Heart left ventricle (tissue), 16 donors: ENCODE measurements around the gene CALML6. TPM values are rescaled to one million over a fixed set of nuclear protein-coding genes. Genes with fewer than 3 reads are reported as not detected.

Source experiments
- ATAC-seq, 4 donors: fragments of 200-7000 bp; cut with Tn5 transposase; one replicate each; pipeline ENCODE4 v1.9.1; 2020 to 2022; ENCODE audit warnings: moderate library complexity in 4 of 4, mild to moderate bottlenecking in 3 of 4, moderate number of reproducible peaks in 1 of 4
- DNase-seq, 5 donors: peaks; one replicate each; pipeline ENCODE4 v3.0.0-alpha.2; 2020
- H3K27ac ChIP-seq, 12 donors: fragments of 200-600 bp; sonication (generic) in 4 of 12; one replicate each; pipeline versions ENCODE4 v1.5.0 to v1.8.0; 2016 to 2022; ENCODE audit warnings: mild to moderate bottlenecking in 2 of 12
- H3K27me3 ChIP-seq, 9 donors: fragments of 200-600 bp; sonication (generic) in 2 of 9; one replicate each; pipeline versions ENCODE4 v1.5.1 to v1.8.0; 2016 to 2022; ENCODE audit warnings: mild to moderate bottlenecking in 3 of 9
- H3K36me3 ChIP-seq, 9 donors: fragments of 200-600 bp; sonication (generic) in 2 of 9; one replicate each; pipeline versions ENCODE4 v1.5.0 to v1.8.0; 2018 to 2022; ENCODE audit warnings: mild to moderate bottlenecking in 2 of 9
- H3K4me1 ChIP-seq, 12 donors: fragments of 200-600 bp; sonication (generic) in 4 of 12; one replicate each; pipeline versions ENCODE4 v1.5.0 to v1.8.0; 2016 to 2022; ENCODE audit warnings: mild to moderate bottlenecking in 3 of 12
- H3K4me3 ChIP-seq, 12 donors: fragments of 200-600 bp; sonication (generic) in 4 of 12; one replicate each; pipeline versions ENCODE4 v1.5.0 to v1.8.0; 2017 to 2022; ENCODE audit warnings: mild to moderate bottlenecking in 9 of 12, moderate library complexity in 4 of 12
- H3K9me3 ChIP-seq, 12 donors: fragments of 200-600 bp; sonication (generic) in 4 of 12; one replicate each; pipeline versions ENCODE4 v1.5.0 to v1.8.0; 2016 to 2022; ENCODE audit warnings: mild to moderate bottlenecking in 1 of 12
- POLR2A ChIP-seq, 2 donors: fragments of 450-650 bp; IDR thresholded peaks; one replicate each; pipeline ENCODE4 v1.6.1; 2017; ENCODE audit warnings: antibody characterized with exemption in 2 of 2, mild to moderate bottlenecking in 2 of 2, moderate library complexity in 2 of 2
- WGBS, 4 donors: extraction: QIAGEN DNeasy Blood & Tissue Kit in 2 of 4; methylation state at CpG; one replicate each; pipeline versions ENCODE4 v1.1.5 to v1.1.7; 2013 to 2018; 5-methylcytosine and 5-hydroxymethylcytosine counted together
- intact Hi-C, 10 donors: fragments of 100-400 bp; cut with DNase I; formaldehyde crosslinking; loops; one replicate each; pipeline versions ENCODE4 v1.11.1 to v1.14.2; 2022
- long read RNA-seq, 3 donors: library from polyadenylated mRNA; unstranded; transcript quantifications; one replicate each; pipeline ENCODE4 v2.0.0, GENCODE V29; 2020 to 2021
- polyA plus RNA-seq, 2 donors: library from polyadenylated mRNA; stranded (reverse); fragments of 200-250 nt; gene quantifications; one replicate each; pipeline ENCODE4 v1.2.3, GENCODE V29; 2013
- total RNA-seq, 9 donors: library from RNA; depleted of rRNA in 2 of 9; stranded (reverse); fragments of >200 nt in 2 of 9; fragmentation: NEBNext Ultra II Directional in 3 of 9; extraction: Animal tissue kit (Norgen Biotek cat#: 25700) in 3 of 9; gene quantifications; one replicate each; pipeline versions ENCODE4 v1.1.0 to v1.2.4, GENCODE V29; 2016 to 2023
- TF ChIP-seq, protein P1 (sequence below), 12 donors: fragments of 200-600 bp; sonication (generic) in 4 of 12; IDR thresholded peaks; one replicate each; pipeline versions ENCODE4 v1.5.0 to v1.8.0; 2018 to 2022; ENCODE audit warnings: antibody characterized with exemption in 12 of 12, mild to moderate bottlenecking in 5 of 12
- donor health status: ischemic (EF 13 %, LVEDD 7.1; RV severe dilation, severe dysfunction).
- donor health status: healthy with polysubstance abuse.
- donor health status: DM: no; HTN: yes; CAD: no.
- donor health status: DM: no; HTN: no; CAD: no.
- donor health status: ischemic (EF 25% LVEDD 6.9; RV normal size, moderate dysfunction).
- donor health status: ischemic (EF 25% LVEDD 5.7; RV mildly dilated, moderate dysfunction).
- donor health status: healthy.
- donor health status: DM: yes; HTN: yes; CAD: no.
- donor health status: ischemic (EF 35%, LVEDD 5.7; RV mildly dilated, moderate dysfunction).
- donor health status: nonischemic (EF 11% LVEDD 7.7; RV severe dilation, severe dysfunction).
- donor health status: DM: yes; HTN: yes; CAD: no.
- donor health status: PGD.
- donor health status: ischemic (EF 29% LVEDD 5.4; RV normal size, mild dysfunction).
- donor health status: nonischemic (EF 23%, LVEDD 6.1; RV moderate dilation, normal function).

The CALML6 gene, protein sequence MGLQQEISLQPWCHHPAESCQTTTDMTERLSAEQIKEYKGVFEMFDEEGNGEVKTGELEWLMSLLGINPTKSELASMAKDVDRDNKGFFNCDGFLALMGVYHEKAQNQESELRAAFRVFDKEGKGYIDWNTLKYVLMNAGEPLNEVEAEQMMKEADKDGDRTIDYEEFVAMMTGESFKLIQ
- total RNA-seq: under 1 TPM in 3 of 9 donors, not detected in 6; 0.17 to 0.58 (median 0.29) TPM
- not detected for polyA plus RNA-seq
- long read RNA-seq, donor 1: 0 reads
- long read RNA-seq, donor 2: 0 reads
- long read RNA-seq, donor 3: 0 reads

DNA sequence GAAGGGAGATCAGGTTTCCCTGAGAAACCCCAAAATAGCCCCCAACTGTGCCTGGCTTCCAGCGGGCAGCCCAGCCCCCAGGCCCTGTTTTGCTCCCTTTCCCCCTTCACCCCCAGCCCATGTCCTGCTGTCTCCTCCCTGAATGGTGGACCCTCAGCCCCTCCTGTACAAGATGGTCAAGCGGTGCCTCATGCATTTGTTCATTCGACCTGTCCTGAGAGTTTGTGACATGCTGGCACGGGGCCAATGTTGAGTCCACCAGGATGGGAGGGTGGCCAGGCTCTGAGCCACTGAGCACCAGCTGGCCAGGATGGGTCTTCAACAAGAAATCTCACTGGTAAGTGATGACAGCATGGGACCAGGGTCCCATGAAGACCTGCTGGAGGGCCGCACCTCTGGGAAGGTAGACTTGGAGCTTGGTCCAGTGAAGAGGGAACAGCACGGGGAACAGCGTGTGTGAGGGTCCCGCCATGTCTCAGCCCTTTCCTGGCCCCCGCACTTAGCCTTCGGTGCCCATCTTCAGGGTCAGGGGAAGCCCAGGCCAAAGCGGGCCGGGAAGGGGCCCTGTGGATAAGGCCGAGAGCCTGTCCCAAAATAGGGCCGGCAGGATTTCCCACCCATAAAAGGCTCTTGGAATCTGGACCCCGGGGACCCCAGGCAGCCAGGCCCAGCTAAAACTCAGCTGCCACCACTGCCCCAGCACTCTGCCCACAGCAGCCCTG lies at the start of gene CALML6:
Gene CALML6 (plus strand): TSS at position 290 of the 722 bp plus-strand sequence. CDS start 21 bp downstream, at position 311.
- H3K4me3 ChIP-seq: no peak within 1 kb of the TSS
- no peaks in the 10 kb centered on the region for H3K36me3 ChIP-seq
- no peaks in the 10 kb centered on the region for H3K27me3 ChIP-seq
- TF ChIP-seq, protein P1, sequence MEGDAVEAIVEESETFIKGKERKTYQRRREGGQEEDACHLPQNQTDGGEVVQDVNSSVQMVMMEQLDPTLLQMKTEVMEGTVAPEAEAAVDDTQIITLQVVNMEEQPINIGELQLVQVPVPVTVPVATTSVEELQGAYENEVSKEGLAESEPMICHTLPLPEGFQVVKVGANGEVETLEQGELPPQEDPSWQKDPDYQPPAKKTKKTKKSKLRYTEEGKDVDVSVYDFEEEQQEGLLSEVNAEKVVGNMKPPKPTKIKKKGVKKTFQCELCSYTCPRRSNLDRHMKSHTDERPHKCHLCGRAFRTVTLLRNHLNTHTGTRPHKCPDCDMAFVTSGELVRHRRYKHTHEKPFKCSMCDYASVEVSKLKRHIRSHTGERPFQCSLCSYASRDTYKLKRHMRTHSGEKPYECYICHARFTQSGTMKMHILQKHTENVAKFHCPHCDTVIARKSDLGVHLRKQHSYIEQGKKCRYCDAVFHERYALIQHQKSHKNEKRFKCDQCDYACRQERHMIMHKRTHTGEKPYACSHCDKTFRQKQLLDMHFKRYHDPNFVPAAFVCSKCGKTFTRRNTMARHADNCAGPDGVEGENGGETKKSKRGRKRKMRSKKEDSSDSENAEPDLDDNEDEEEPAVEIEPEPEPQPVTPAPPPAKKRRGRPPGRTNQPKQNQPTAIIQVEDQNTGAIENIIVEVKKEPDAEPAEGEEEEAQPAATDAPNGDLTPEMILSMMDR (IDR thresholded peaks at IDR 0.05): no peak
- TF ChIP-seq POLR2A (IDR thresholded peaks at IDR 0.05): no peak
- ATAC-seq (no peak), DNase-seq (peak in 4 of 5 donors; percentile 10 to 29 (median 24))
- no peaks in the 10 kb centered on the region for H3K9me3 ChIP-seq
- intact Hi-C loops: no loop called here
- 79 to 99% (median 81%) methylated on average over 12 to 15 of the region's 15 CpGs for WGBS, 4 donors
- H3K4me1 ChIP-seq: peaks cover 5 to 24% (median 13%) of the 10 kb centered on the region in 12 donors
- no peak within 1 kb of the TSS for H3K27ac ChIP-seq

DNA sequence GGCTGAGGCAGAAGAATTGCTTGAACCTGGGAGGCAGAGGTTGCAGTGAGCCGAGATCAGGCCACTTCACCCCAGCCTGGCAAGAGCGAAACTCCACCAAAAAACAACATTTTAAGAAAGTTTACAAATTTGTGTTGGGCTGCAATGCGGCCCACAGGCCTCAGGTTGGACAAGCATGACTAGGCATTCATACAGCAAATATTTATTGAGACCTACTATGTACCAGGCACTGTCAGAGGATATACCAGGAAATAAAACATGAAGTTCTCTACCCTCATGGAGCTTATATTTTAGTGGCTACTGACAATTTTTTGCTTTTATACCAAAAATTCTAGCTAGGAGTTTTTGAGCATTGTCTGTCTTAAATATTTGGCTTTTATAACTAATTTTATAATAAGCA lies 47.9 kb upstream of the CALML6 start:
- ATAC-seq: no peak

DNA sequence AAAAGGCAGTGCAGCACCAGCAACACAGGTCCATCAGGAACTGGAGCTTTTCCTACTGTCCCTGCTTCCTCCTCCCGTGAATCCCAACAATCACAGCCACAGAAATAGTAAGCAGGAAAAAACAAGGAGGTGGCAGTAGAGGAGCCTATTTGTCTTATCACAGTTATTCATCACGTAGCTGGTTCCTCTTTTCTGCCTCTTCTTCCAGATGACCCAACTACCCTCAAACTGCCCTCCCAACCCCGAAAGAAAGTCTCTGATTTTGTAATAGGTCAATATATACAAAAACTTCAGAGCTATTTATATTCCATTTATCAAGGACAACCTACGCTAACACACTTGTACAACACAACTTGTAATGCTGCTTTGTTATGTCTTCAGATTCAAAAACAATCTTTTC lies 45.6 kb upstream of the CALML6 start:
- Histone ChIP-seq H3K4me3 (no peak overlapping the region), H3K27ac (peak overlapping the region in 4 of 12 donors; percentile 14 to 52 (median 28)), H3K36me3 (peaks cover 0 to 24% (median 0%) of the 10 kb centered on the region in 9 donors), H3K4me1 (peaks cover 21 to 97% (median 76%) of the 10 kb centered on the region in 12 donors), H3K27me3 (no peaks in the 10 kb centered on the region), H3K9me3 (no peaks in the 10 kb centered on the region)
- 16 to 26% (median 20%) methylated on average over 4 of the region's 4 CpGs for WGBS, 4 donors
- intact Hi-C loops: no loop called here
- ATAC-seq: no peak
- DNase-seq: no peak
- no peak for TF ChIP-seq POLR2A (IDR thresholded peaks at IDR 0.05)
- TF ChIP-seq, protein P1 (IDR thresholded peaks at IDR 0.05): no peak

More for the DNA sequence above, 47.9 kb upstream of the CALML6 start:
- no peak overlapping the region for H3K27ac ChIP-seq
- WGBS, 4 donors: 96 to 98% (median 97%) methylated on average over 3 of the region's 3 CpGs
- TF ChIP-seq POLR2A (IDR thresholded peaks at IDR 0.05): no peak
- TF ChIP-seq, protein P1 (IDR thresholded peaks at IDR 0.05): no peak
- H3K27me3 ChIP-seq: no peaks in the 10 kb centered on the region
- H3K9me3 ChIP-seq: no peaks in the 10 kb centered on the region
- H3K36me3 ChIP-seq: peaks cover 0 to 2% (median 0%) of the 10 kb centered on the region in 9 donors
- DNase-seq: no peak
- intact Hi-C loops: no loop called here
- H3K4me1 ChIP-seq: peaks cover 8 to 98% (median 76%) of the 10 kb centered on the region in 12 donors
- no peak overlapping the region for H3K4me3 ChIP-seq

DNA sequence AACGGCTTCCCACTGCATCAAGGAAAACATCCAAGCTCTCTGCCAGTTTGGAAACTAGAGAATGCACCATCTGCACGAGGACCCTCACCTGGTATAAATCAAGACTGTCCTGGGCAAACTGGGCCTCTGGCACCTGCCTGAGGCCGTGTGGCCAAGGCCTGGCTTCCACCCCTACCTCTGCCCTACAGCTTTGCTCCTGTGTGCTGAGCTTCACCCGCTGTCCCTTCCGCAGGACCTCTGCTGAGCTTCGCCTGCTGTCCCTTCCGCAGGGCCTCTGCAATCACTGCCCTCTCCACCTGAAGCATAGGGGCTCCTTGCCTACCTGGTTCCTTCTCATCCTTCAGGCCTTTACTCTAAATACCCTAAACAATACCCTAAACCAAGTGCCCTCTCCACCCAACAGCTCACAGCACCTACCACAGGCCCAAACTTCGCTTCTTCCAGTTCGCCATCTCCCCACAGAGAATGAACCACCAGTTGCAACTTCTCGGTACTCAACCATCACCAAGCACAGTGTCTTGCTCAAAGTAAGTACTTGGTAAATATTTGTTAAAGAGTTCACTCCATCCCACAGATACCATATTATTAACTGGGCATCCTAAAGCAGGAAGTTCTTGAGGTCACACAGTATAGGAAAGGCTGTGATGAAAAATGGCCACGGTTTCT lies 42.6 kb upstream of the CALML6 start:
- H3K4me3 ChIP-seq: no peak overlapping the region
- H3K27ac ChIP-seq: peak overlapping the region in 10 of 12 donors; percentile 37 to 82 (median 70)
- WGBS, 4 donors: 74 to 81% (median 79%) methylated on average over 11 of the region's 11 CpGs
- no peaks in the 10 kb centered on the region for H3K9me3 ChIP-seq
- H3K36me3 ChIP-seq: peaks cover 0 to 49% (median 3%) of the 10 kb centered on the region in 9 donors
- TF ChIP-seq, protein P1 (IDR thresholded peaks at IDR 0.05): no peak
- no peak for TF ChIP-seq POLR2A (IDR thresholded peaks at IDR 0.05)
- H3K27me3 ChIP-seq: no peaks in the 10 kb centered on the region
- ATAC-seq: peak in 1 of 4 donors; percentile 2
- H3K4me1 ChIP-seq: peaks cover 24 to 99% (median 84%) of the 10 kb centered on the region in 12 donors
- intact Hi-C loops: no loop called here
- no peak for DNase-seq
